Mesothelial cell of epicardium (in vitro differentiated cells): ENCODE measurements around the gene CDH4. TPM values are rescaled to one million over a fixed set of nuclear protein-coding genes. Genes with fewer than 3 reads are reported as not detected.

Source experiments
- DNase-seq, 2 experiments: peaks; one replicate each; pipeline ENCODE4 v3.0.0; 2021; ENCODE audit warnings: low spot score in 2 of 2; ENCODE audit not compliant: unreplicated experiment in 2 of 2
- H3K27ac Mint-ChIP-seq: 2 replicates; pipeline ENCODE4 v1.8.0; 2021; ENCODE audit warnings: mixed read lengths
- H3K27me3 Mint-ChIP-seq: 2 replicates; pipeline ENCODE4 v1.8.0; 2021; ENCODE audit warnings: low read depth, mixed read lengths
- H3K36me3 Mint-ChIP-seq: 2 replicates; pipeline ENCODE4 v1.8.0; 2021; ENCODE audit warnings: mixed read lengths
- H3K4me1 Mint-ChIP-seq: 2 replicates; pipeline ENCODE4 v1.8.0; 2021; ENCODE audit warnings: mixed read lengths
- H3K4me3 Mint-ChIP-seq: 2 replicates; pipeline ENCODE4 v1.8.0; 2021; ENCODE audit warnings: mild to moderate bottlenecking, moderate library complexity, mixed read lengths
- H3K9me3 Mint-ChIP-seq: 2 replicates; pipeline ENCODE4 v1.8.0; 2021; ENCODE audit warnings: mixed read lengths
- CTCF ChIP-seq: fragments of 200-600 bp; sonication (generic); IDR thresholded peaks from one replicate; pipeline ENCODE4 v1.5.0; 2021; ENCODE audit warnings: antibody characterized with exemption; ENCODE audit not compliant: unreplicated experiment
- total RNA-seq: library from RNA; stranded (reverse); gene quantifications from 3 replicates; pipeline ENCODE4 v1.2.1, GENCODE V29; 2021

Gene CDH4
- total RNA-seq, 1 donor from 2014 or later, result 1.1 TPM

GRCh38 chr20:61285152-61285645, 33.1 kb downstream of the CDH4 start:
- H3K27me3 Mint-ChIP-seq, result peaks cover 7% of the 10 kb centered on the region
- no peaks in the 10 kb centered on the region for H3K36me3 Mint-ChIP-seq
- no peak overlapping the region for H3K4me3 Mint-ChIP-seq
- TF ChIP-seq CTCF, result no peak
- H3K9me3 Mint-ChIP-seq, result peaks cover 3% of the 10 kb centered on the region
- no peaks in the 10 kb centered on the region for H3K4me1 Mint-ChIP-seq
- DNase-seq, result no peak
- H3K27ac Mint-ChIP-seq, result no peak overlapping the region

- no peak overlapping the region for H3K4me3 Mint-ChIP-seq
- peaks cover 7% of the 10 kb centered on the region for H3K27me3 Mint-ChIP-seq
- peaks cover 3% of the 10 kb centered on the region for H3K9me3 Mint-ChIP-seq
- H3K27ac Mint-ChIP-seq, result no peak overlapping the region
- no peaks in the 10 kb centered on the region for H3K36me3 Mint-ChIP-seq
- TF ChIP-seq CTCF, result no peak
- no peak for DNase-seq
- H3K4me1 Mint-ChIP-seq, result no peaks in the 10 kb centered on the region
Measured at GRCh38 chr20:61285691-61286090, 33.6 kb downstream of the CDH4 start.

GRCh38 chr20:61287583-61288275, 35.7 kb downstream of the CDH4 start:
- peaks cover 10% of the 10 kb centered on the region for H3K27me3 Mint-ChIP-seq
- TF ChIP-seq CTCF, result no peak
- no peak overlapping the region for H3K27ac Mint-ChIP-seq
- no peak overlapping the region for H3K4me3 Mint-ChIP-seq
- no peaks in the 10 kb centered on the region for H3K36me3 Mint-ChIP-seq
- peaks cover 4% of the 10 kb centered on the region for H3K9me3 Mint-ChIP-seq
- H3K4me1 Mint-ChIP-seq, result no peaks in the 10 kb centered on the region
- no peak for DNase-seq

GRCh38 chr20:61288331-61288784, 36.3 kb downstream of the CDH4 start:
- no peak for TF ChIP-seq CTCF
- Mint-ChIP-seq H3K9me3 (peaks cover 4% of the 10 kb centered on the region), H3K36me3 (no peaks in the 10 kb centered on the region), H3K4me3 (no peak overlapping the region), H3K27ac (no peak overlapping the region), H3K27me3 (peaks cover 10% of the 10 kb centered on the region), H3K4me1 (no peaks in the 10 kb centered on the region)
- DNase-seq, result no peak

- Mint-ChIP-seq H3K27me3 (peaks cover 10% of the 10 kb centered on the region), H3K4me3 (no peak overlapping the region), H3K4me1 (no peaks in the 10 kb centered on the region), H3K36me3 (no peaks in the 10 kb centered on the region), H3K27ac (no peak overlapping the region), H3K9me3 (peaks cover 4% of the 10 kb centered on the region)
- TF ChIP-seq CTCF, result no peak
- no peak for DNase-seq
Measured at GRCh38 chr20:61289166-61289565, 37.1 kb downstream of the CDH4 start.
